Choroid plexus epithelial cell (primary cell): Measurements from ENCODE around the gene ADAM12.

Experiments used
- DNase-seq: peaks from one replicate; pipeline ENCODE4 v3.0.0-alpha.2; 2010; ENCODE audit warnings: low read depth
- H3K4me3 ChIP-seq: 2 replicates; pipeline ENCODE4 v1.5.1; 2011; ENCODE audit warnings: low read depth, mild to moderate bottlenecking, control low read depth, low read length, moderate library complexity
- TF ChIP-seq, protein P1 (sequence below): conservative IDR thresholded peaks from 2 replicates; pipeline ENCODE4 v1.5.1; 2011; ENCODE audit warnings: low read depth, mild to moderate bottlenecking, control low read depth, inconsistent platforms, low read length, moderate library complexity

ADAM12 gene

DNA sequence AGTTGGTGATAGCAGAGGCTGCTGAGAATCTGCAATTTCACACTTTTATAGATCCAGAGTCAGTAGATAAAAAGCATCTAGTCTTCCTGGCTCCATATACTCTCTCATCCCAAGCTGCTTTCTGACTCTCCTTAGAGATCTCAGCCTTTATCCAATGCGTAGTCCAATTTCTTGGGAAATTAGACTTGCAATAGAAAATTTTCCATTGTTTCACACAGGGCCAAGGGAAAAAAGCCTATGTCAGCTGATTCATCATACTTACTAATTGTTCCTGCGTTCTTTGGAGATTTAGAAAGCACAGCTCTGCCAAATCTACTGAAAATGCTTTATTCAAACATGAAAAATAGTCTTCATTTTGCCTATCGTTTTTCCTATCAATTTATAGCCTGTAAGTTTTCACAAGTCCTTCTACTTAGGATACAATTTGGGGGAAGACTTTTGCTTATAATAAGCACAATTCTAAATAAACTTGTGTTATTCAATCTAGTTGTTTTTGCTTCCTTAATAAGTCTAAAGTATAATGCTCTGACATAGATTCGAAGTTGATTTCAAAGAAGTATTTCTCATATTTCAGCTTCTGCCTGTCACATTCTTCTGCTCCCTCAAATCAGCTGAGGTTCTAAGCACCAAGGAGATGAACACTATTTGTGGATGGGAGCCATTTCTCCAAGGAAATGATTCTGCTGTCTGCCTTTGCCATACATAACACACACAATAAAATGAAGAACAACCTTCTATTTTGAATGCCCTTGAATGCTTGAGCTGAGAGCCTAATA, 165.4 kb downstream of the ADAM12 start:
- peak; percentile 56 for DNase-seq

DNA sequence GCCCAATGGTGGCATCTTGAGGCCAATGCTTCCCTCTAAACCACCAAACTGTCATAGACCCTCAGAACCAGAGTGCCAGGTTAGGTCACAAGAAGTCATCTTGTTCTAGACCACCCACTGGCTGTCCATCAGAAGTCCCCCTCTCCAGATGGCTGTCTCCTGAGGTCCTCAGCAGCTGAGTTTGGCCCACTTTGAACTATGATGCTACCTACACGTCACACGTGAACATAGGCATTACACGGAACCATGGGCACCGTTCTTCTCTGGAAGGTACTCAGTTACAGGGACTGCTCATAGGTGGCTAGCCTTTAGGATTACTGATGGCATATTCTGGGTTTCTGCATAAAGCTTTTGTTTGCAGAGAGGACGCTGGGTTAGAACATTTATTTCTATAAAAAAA, 166.4 kb downstream of the ADAM12 start:
- no peak overlapping the region for H3K4me3 ChIP-seq
- TF ChIP-seq, protein P1, sequence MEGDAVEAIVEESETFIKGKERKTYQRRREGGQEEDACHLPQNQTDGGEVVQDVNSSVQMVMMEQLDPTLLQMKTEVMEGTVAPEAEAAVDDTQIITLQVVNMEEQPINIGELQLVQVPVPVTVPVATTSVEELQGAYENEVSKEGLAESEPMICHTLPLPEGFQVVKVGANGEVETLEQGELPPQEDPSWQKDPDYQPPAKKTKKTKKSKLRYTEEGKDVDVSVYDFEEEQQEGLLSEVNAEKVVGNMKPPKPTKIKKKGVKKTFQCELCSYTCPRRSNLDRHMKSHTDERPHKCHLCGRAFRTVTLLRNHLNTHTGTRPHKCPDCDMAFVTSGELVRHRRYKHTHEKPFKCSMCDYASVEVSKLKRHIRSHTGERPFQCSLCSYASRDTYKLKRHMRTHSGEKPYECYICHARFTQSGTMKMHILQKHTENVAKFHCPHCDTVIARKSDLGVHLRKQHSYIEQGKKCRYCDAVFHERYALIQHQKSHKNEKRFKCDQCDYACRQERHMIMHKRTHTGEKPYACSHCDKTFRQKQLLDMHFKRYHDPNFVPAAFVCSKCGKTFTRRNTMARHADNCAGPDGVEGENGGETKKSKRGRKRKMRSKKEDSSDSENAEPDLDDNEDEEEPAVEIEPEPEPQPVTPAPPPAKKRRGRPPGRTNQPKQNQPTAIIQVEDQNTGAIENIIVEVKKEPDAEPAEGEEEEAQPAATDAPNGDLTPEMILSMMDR, result no peak
- no peak for DNase-seq

More for the DNA sequence above, 165.4 kb downstream of the ADAM12 start:
- H3K4me3 ChIP-seq, result no peak overlapping the region
- TF ChIP-seq, protein P1, result no peak

- TF ChIP-seq, protein P1, result no peak
- no peak for DNase-seq
- no peak overlapping the region for H3K4me3 ChIP-seq
Observed at GRCh38 chr10:126218778-126219649, 169.3 kb downstream of the ADAM12 start.

- TF ChIP-seq, protein P1, result no peak
Observed at GRCh38 chr10:126218174-126218573, 170.1 kb downstream of the ADAM12 start.

GRCh38 chr10:126216632-126216961, 171.7 kb downstream of the ADAM12 start:
- no peak overlapping the region for H3K4me3 ChIP-seq
- TF ChIP-seq, protein P1, result no peak

More at GRCh38 chr10:126218174-126218573, 170.1 kb downstream of the ADAM12 start:
- DNase-seq, result no peak
- H3K4me3 ChIP-seq, result no peak overlapping the region

GRCh38 chr10:126215746-126216631, 172.3 kb downstream of the ADAM12 start:
- TF ChIP-seq, protein P1, result no peak
- peak; percentile 54 for DNase-seq
- H3K4me3 ChIP-seq, result no peak overlapping the region

More at GRCh38 chr10:126216632-126216961, 171.7 kb downstream of the ADAM12 start:
- no peak for DNase-seq
